ENCODE measurements around the gene PLEKHA6. TPM values are rescaled to one million over a fixed set of nuclear protein-coding genes. Genes with fewer than 3 reads are reported as not detected.
"Not testable (repeated sequence)": the region's sequence is repeated elsewhere in the genome, so short reads cannot be mapped to it uniquely, and the experiment has no call there.

Gene PLEKHA6
- polyA plus RNA-seq, 3 donors from 2014 or later, result not detected

GRCh38 chr1:204334455-204334854 lies 25.3 kb downstream of the PLEKHA6 start:
- Mint-ChIP-seq H3K4me3 (no peak overlapping the region), H3K9me3 (no peaks in the 10 kb centered on the region), H3K27ac (no peak overlapping the region), H3K4me1 (no peaks in the 10 kb centered on the region), H3K27me3 (ENCODE audit: low read depth in 3 of 3) (peaks cover 2 to 3% (median 2%) of the 10 kb centered on the region in 3 donors), H3K36me3 (no peaks in the 10 kb centered on the region)
- no peak for DNase-seq

GRCh38 chr1:204333427-204333826 lies 26.3 kb downstream of the PLEKHA6 start:
- H3K9me3 Mint-ChIP-seq, result no peaks in the 10 kb centered on the region
- H3K36me3 Mint-ChIP-seq, result no peaks in the 10 kb centered on the region
- no peak for DNase-seq
- H3K27me3 Mint-ChIP-seq (ENCODE audit: low read depth in 3 of 3), result peaks cover 2 to 3% (median 2%) of the 10 kb centered on the region in 3 donors
- no peak overlapping the region for H3K4me3 Mint-ChIP-seq
- H3K4me1 Mint-ChIP-seq, result no peaks in the 10 kb centered on the region
- H3K27ac Mint-ChIP-seq, result no peak overlapping the region

GRCh38 chr1:204331847-204332487 lies 27.8 kb downstream of the PLEKHA6 start:
- Mint-ChIP-seq H3K4me3 (no peak overlapping the region), H3K4me1 (no peaks in the 10 kb centered on the region), H3K27me3 (ENCODE audit: low read depth in 3 of 3) (peaks cover 0 to 3% (median 2%) of the 10 kb centered on the region in 3 donors), H3K9me3 (no peaks in the 10 kb centered on the region), H3K36me3 (no peaks in the 10 kb centered on the region), H3K27ac (peak overlapping the region in 1 of 6 donors; percentile 68)
- no peak for DNase-seq

- no peaks in the 10 kb centered on the region for H3K4me1 Mint-ChIP-seq
- no peaks in the 10 kb centered on the region for H3K36me3 Mint-ChIP-seq
- peak overlapping the region in 1 of 6 donors; percentile 68 for H3K27ac Mint-ChIP-seq
- H3K4me3 Mint-ChIP-seq, result no peak overlapping the region
- no peak for DNase-seq
- no peaks in the 10 kb centered on the region for H3K9me3 Mint-ChIP-seq
- peaks cover 0 to 3% (median 2%) of the 10 kb centered on the region in 3 donors for H3K27me3 Mint-ChIP-seq (ENCODE audit: low read depth in 3 of 3)
Measured at GRCh38 chr1:204331275-204331674, 28.5 kb downstream of the PLEKHA6 start.

DNA sequence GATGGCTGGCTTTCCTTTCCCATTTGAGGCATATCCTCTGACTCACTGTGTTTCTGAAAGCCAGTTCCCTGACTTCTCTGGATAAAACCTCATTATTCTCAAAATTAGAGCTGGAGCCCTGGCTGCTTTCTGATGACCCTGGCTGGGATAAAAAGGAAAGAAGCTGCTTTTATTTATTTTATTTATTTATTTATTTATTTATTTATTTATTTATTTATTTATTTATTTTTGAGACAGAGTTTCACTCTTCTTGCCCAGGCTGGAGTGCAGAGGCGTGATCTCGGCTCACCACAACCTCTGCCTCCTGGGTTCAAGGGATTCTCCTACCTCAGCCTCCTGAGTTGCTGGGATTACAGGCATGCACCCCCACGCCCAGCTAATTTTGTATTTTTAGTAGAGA lies 31.9 kb downstream of the PLEKHA6 start:
- not testable (repeated sequence) for H3K36me3 Mint-ChIP-seq; H3K4me1 Mint-ChIP-seq; H3K27ac Mint-ChIP-seq; H3K4me3 Mint-ChIP-seq; DNase-seq; H3K9me3 Mint-ChIP-seq; H3K27me3 Mint-ChIP-seq (ENCODE audit: low read depth in 3 of 3)

- H3K9me3 Mint-ChIP-seq, result no peaks in the 10 kb centered on the region
- no peak overlapping the region for H3K4me3 Mint-ChIP-seq
- DNase-seq, result no peak
Measured at GRCh38 chr1:204327359-204327758, 32.4 kb downstream of the PLEKHA6 start.

GRCh38 chr1:204326771-204327300 lies 32.9 kb downstream of the PLEKHA6 start:
- H3K4me1 Mint-ChIP-seq, result no peaks in the 10 kb centered on the region
- no peaks in the 10 kb centered on the region for H3K36me3 Mint-ChIP-seq
- no peak overlapping the region for H3K27ac Mint-ChIP-seq
- DNase-seq, result no peak
- H3K27me3 Mint-ChIP-seq (ENCODE audit: low read depth in 3 of 3), result peaks cover 0 to 4% (median 3%) of the 10 kb centered on the region in 3 donors
- H3K9me3 Mint-ChIP-seq, result no peaks in the 10 kb centered on the region
- H3K4me3 Mint-ChIP-seq, result no peak overlapping the region

More at GRCh38 chr1:204327359-204327758, 32.4 kb downstream of the PLEKHA6 start:
- Mint-ChIP-seq H3K27ac (no peak overlapping the region), H3K27me3 (ENCODE audit: low read depth in 3 of 3) (peaks cover 0 to 4% (median 3%) of the 10 kb centered on the region in 3 donors), H3K36me3 (no peaks in the 10 kb centered on the region), H3K4me1 (no peaks in the 10 kb centered on the region)

GRCh38 chr1:204325944-204326343 lies 33.8 kb downstream of the PLEKHA6 start:
- H3K9me3 Mint-ChIP-seq, result no peaks in the 10 kb centered on the region
- no peak overlapping the region for H3K27ac Mint-ChIP-seq
- no peak overlapping the region for H3K4me3 Mint-ChIP-seq
- H3K4me1 Mint-ChIP-seq, result no peaks in the 10 kb centered on the region
- peaks cover 0 to 6% (median 4%) of the 10 kb centered on the region in 3 donors for H3K27me3 Mint-ChIP-seq (ENCODE audit: low read depth in 3 of 3)
- DNase-seq, result no peak
- H3K36me3 Mint-ChIP-seq, result no peaks in the 10 kb centered on the region

GRCh38 chr1:204323887-204324286 lies 35.8 kb downstream of the PLEKHA6 start:
- Mint-ChIP-seq H3K9me3 (no peaks in the 10 kb centered on the region), H3K4me1 (no peaks in the 10 kb centered on the region), H3K4me3 (no peak overlapping the region), H3K36me3 (no peaks in the 10 kb centered on the region), H3K27me3 (ENCODE audit: low read depth in 3 of 3) (peaks cover 2 to 4% (median 4%) of the 10 kb centered on the region in 3 donors), H3K27ac (no peak overlapping the region)
- DNase-seq, result no peak

GRCh38 chr1:204322339-204322868 lies 37.3 kb downstream of the PLEKHA6 start:
- no peak overlapping the region for H3K4me3 Mint-ChIP-seq
- H3K9me3 Mint-ChIP-seq, result no peaks in the 10 kb centered on the region
- H3K27ac Mint-ChIP-seq, result no peak overlapping the region
- H3K4me1 Mint-ChIP-seq, result no peaks in the 10 kb centered on the region
- peaks cover 3 to 9% (median 4%) of the 10 kb centered on the region in 3 donors for H3K27me3 Mint-ChIP-seq (ENCODE audit: low read depth in 3 of 3)
- DNase-seq, result no peak
- no peaks in the 10 kb centered on the region for H3K36me3 Mint-ChIP-seq

DNA sequence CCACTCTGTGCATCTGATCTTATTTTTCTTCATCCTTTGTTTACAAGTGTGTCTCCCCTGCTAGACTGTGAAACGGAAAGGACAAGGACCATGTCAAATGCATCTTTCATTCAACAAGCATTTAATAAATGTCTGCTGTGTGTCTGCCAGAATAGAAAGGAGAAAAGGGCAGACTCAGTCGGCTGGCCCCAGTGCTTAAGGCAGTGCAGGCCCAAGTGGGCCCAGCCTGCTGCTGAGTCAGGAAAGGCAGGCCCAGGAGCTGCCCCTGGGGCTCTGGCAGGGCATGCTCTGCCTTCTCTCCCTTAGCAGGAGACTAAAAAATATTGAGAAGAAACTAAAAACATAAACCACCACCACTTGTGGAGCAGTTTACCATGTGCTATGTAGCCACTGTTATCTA lies 38.1 kb downstream of the PLEKHA6 start:
- no peaks in the 10 kb centered on the region for H3K9me3 Mint-ChIP-seq
- no peak overlapping the region for H3K27ac Mint-ChIP-seq
- DNase-seq, result no peak
- no peak overlapping the region for H3K4me3 Mint-ChIP-seq
- H3K36me3 Mint-ChIP-seq, result no peaks in the 10 kb centered on the region
- no peaks in the 10 kb centered on the region for H3K4me1 Mint-ChIP-seq
- H3K27me3 Mint-ChIP-seq (ENCODE audit: low read depth in 3 of 3), result peaks cover 4 to 9% (median 5%) of the 10 kb centered on the region in 3 donors

GRCh38 chr1:204321051-204321450 lies 38.7 kb downstream of the PLEKHA6 start:
- no peaks in the 10 kb centered on the region for H3K36me3 Mint-ChIP-seq
- no peak for DNase-seq
- H3K4me1 Mint-ChIP-seq, result no peaks in the 10 kb centered on the region
- H3K27ac Mint-ChIP-seq, result no peak overlapping the region
- H3K9me3 Mint-ChIP-seq, result no peaks in the 10 kb centered on the region
- peaks cover 4 to 9% (median 5%) of the 10 kb centered on the region in 3 donors for H3K27me3 Mint-ChIP-seq (ENCODE audit: low read depth in 3 of 3)
- no peak overlapping the region for H3K4me3 Mint-ChIP-seq

DNA sequence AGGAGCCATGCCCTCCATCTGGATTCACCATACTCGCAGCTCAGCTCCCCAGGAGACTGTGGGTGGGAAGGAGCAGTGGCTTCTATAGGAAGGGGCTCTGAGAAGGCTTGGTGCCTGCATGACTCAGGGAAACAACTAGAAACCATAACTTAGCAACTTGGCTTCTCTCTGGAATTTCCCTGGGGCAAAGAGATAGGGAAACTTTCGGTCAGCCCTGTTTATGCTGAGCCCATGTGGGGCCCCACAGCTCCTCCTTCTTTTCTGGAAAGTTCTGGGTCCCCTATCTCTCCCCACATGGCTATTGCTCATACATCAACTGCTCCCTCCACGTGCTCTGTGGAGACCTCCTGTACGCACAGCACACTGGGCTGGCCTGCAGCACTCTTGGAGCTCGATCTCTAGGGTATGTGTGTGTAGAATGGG lies 39.3 kb downstream of the PLEKHA6 start:
- Mint-ChIP-seq H3K4me3 (no peak overlapping the region), H3K36me3 (no peaks in the 10 kb centered on the region), H3K4me1 (no peaks in the 10 kb centered on the region), H3K9me3 (no peaks in the 10 kb centered on the region), H3K27ac (no peak overlapping the region), H3K27me3 (ENCODE audit: low read depth in 3 of 3) (peaks cover 4 to 9% (median 6%) of the 10 kb centered on the region in 3 donors)
- no peak for DNase-seq

DNA sequence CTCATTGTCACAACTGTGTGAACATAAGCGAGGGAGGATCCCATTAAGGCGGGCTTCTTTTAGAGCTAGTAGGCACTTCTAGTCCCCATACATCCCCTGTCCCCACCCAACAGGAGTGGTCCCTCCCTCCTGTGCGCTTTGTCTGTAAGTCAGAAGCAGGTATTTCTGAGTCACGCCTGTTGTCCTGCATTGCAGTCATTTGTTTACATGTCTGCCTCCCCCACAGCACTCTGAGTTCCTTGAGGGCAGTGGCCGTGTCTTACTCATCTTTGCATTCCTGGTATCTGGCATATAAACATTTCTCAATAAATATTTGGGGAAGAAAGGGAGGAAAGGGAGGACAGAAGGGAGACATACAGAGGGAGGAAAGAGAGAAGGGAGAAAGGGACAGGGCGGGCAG lies 40.3 kb downstream of the PLEKHA6 start:
- Mint-ChIP-seq H3K36me3 (no peaks in the 10 kb centered on the region), H3K27me3 (ENCODE audit: low read depth in 3 of 3) (peaks cover 2 to 9% (median 9%) of the 10 kb centered on the region in 3 donors), H3K27ac (no peak overlapping the region), H3K9me3 (no peaks in the 10 kb centered on the region), H3K4me3 (no peak overlapping the region), H3K4me1 (no peaks in the 10 kb centered on the region)
- no peak for DNase-seq

Data from immature natural killer cell (primary cell).